ENCODE data around the gene HECTD4. TPM values are rescaled to one million over a fixed set of nuclear protein-coding genes. Genes with fewer than 3 reads are reported as not detected.

HECTD4 gene
- total and polyA plus RNA-seq, 9 of the 15 experiments (the other 6 are each of a cell fraction or from before 2014, with no cell fraction given): 3.5 to 33.3 (median 13.5) TPM

DNA sequence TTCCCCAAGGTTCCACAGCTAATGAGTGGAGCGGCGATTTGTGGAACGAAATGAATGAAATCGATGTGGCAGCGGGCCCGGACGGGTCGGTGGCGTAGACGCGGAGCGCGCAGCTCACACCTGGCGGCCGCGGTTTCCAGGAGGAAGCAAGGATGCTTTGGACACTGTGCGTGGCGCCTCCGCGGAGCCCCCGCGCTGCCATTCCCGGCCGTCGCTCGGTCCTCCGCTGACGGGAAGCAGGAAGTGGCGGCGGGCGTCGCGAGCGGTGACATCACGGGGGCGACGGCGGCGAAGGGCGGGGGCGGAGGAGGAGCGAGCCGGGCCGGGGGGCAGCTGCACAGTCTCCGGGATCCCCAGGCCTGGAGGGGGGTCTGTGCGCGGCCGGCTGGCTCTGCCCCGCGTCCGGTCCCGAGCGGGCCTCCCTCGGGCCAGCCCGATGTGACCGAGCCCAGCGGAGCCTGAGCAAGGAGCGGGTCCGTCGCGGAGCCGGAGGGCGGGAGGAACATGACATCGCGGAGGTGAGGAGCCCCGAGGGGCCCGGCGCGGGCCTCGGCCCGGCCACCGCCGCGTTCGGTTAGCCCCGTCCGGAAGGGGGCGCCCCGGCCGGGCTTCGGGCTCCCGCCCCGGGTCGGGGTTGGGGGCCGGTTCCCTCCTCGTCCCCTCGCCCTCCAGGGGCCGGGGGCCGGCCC is 36.5 kb upstream of the HECTD4 start, which contains the start of gene PTPN11 (continued):
- TF ChIP-seq SIN3B (IDR thresholded peaks at IDR 0.05; ENCODE audit: low read depth): peak; percentile 89
- TF ChIP-seq ATF1 (CRISPR knock-in tag; IDR thresholded peaks at IDR 0.05): peak; percentile 98
- TF ChIP-seq ATF1 (tag; IDR thresholded peaks at IDR 0.05): peak; percentile 100
- TF ChIP-seq, protein P1, sequence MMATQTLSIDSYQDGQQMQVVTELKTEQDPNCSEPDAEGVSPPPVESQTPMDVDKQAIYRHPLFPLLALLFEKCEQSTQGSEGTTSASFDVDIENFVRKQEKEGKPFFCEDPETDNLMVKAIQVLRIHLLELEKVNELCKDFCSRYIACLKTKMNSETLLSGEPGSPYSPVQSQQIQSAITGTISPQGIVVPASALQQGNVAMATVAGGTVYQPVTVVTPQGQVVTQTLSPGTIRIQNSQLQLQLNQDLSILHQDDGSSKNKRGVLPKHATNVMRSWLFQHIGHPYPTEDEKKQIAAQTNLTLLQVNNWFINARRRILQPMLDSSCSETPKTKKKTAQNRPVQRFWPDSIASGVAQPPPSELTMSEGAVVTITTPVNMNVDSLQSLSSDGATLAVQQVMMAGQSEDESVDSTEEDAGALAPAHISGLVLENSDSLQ (IDR thresholded peaks at IDR 0.05): peak; percentile 20; the same call in 1 of the 2 replicates
- peak; percentile 90 for TF ChIP-seq PCBP1 (IDR thresholded peaks at IDR 0.05; ENCODE audit: low read depth, low read length, poor library complexity, severe bottlenecking)
- TF ChIP-seq, protein P2, sequence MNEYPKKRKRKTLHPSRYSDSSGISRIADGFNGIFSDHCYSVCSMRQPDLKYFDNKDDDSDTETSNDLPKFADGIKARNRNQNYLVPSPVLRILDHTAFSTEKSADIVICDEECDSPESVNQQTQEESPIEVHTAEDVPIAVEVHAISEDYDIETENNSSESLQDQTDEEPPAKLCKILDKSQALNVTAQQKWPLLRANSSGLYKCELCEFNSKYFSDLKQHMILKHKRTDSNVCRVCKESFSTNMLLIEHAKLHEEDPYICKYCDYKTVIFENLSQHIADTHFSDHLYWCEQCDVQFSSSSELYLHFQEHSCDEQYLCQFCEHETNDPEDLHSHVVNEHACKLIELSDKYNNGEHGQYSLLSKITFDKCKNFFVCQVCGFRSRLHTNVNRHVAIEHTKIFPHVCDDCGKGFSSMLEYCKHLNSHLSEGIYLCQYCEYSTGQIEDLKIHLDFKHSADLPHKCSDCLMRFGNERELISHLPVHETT (CRISPR knock-in tag; conservative IDR thresholded peaks at IDR 0.05 in 1 of 2, IDR thresholded peaks at IDR 0.05 in 1 of 2): peak in 1 of 2 experiments; percentile 93; a peak in 2 of 4 replicates
- TF ChIP-seq LCOR (CRISPR knock-in tag; IDR thresholded peaks at IDR 0.05): peak; percentile 40; the same call in 1 of the 2 replicates
- TF ChIP-seq, protein P3, sequence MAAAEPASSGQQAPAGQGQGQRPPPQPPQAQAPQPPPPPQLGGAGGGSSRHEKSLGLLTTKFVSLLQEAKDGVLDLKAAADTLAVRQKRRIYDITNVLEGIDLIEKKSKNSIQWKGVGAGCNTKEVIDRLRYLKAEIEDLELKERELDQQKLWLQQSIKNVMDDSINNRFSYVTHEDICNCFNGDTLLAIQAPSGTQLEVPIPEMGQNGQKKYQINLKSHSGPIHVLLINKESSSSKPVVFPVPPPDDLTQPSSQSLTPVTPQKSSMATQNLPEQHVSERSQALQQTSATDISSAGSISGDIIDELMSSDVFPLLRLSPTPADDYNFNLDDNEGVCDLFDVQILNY (CRISPR knock-in tag; IDR thresholded peaks at IDR 0.05): no peak
- peak; percentile 93 for TF ChIP-seq POLR2AphosphoS5 (IDR thresholded peaks at IDR 0.05; ENCODE audit: control insufficient read depth, insufficient read depth, low read depth, low read length)
- TF ChIP-seq, protein P4, sequence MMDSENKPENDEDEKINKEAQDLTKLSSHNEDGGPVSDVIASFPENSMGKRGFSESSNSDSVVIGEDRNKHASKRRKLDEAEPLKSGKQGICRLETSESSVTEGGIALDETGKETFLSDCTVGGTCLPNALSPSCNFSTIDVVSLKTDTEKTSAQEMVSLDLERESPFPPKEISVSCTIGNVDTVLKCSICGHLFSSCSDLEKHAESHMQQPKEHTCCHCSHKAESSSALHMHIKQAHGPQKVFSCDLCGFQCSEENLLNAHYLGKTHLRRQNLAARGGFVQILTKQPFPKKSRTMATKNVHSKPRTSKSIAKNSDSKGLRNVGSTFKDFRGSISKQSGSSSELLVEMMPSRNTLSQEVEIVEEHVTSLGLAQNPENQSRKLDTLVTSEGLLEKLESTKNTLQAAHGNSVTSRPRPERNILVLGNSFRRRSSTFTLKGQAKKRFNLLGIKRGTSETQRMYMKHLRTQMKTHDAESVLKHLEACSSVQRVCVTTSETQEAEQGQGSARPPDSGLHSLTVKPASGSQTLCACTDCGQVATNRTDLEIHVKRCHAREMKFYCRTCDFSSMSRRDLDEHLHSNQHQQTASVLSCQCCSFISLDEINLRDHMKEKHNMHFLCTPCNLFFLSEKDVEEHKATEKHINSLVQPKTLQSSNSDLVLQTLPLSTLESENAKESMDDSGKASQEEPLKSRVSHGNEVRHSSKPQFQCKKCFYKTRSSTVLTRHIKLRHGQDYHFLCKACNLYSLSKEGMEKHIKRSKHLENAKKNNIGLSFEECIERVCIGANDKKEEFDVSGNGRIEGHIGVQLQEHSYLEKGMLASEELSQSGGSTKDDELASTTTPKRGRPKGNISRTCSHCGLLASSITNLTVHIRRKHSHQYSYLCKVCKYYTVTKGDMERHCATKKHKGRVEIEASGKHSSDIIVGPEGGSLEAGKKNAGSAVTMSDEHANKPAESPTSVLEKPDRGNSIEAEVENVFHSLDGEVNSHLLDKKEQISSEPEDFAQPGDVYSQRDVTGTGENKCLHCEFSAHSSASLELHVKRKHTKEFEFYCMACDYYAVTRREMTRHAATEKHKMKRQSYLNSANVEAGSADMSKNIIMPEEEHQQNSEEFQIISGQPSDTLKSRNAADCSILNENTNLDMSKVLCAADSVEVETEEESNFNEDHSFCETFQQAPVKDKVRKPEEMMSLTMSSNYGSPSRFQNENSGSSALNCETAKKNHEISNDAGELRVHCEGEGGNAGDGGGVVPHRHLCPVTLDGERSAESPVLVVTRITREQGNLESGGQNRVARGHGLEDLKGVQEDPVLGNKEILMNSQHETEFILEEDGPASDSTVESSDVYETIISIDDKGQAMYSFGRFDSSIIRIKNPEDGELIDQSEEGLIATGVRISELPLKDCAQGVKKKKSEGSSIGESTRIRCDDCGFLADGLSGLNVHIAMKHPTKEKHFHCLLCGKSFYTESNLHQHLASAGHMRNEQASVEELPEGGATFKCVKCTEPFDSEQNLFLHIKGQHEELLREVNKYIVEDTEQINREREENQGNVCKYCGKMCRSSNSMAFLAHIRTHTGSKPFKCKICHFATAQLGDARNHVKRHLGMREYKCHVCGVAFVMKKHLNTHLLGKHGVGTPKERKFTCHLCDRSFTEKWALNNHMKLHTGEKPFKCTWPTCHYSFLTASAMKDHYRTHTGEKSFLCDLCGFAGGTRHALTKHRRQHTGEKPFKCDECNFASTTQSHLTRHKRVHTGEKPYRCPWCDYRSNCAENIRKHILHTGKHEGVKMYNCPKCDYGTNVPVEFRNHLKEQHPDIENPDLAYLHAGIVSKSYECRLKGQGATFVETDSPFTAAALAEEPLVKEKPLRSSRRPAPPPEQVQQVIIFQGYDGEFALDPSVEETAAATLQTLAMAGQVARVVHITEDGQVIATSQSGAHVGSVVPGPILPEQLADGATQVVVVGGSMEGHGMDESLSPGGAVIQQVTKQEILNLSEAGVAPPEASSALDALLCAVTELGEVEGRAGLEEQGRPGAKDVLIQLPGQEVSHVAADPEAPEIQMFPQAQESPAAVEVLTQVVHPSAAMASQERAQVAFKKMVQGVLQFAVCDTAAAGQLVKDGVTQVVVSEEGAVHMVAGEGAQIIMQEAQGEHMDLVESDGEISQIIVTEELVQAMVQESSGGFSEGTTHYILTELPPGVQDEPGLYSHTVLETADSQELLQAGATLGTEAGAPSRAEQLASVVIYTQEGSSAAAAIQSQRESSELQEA (IDR thresholded peaks at IDR 0.05; ENCODE audit: low read depth): no peak
- TF ChIP-seq NRF1 (conservative IDR thresholded peaks at IDR 0.05 in 1 of 2, IDR thresholded peaks at IDR 0.05 in 1 of 2): peak; percentile 31 to 51; a peak in 2 of 4 replicates
- TF ChIP-seq HNRNPK (IDR thresholded peaks at IDR 0.05; ENCODE audit: low read depth, low read length, poor library complexity, severe bottlenecking): peak; percentile 43
- 0 out of 2 replicates have a peak, but pooled peaks have one; percentile 35 for TF ChIP-seq GTF2A2 (tag; IDR thresholded peaks at IDR 0.05)
- TF ChIP-seq CAMTA2 (CRISPR knock-in tag; conservative IDR thresholded peaks at IDR 0.05): 0 out of 2 replicates have a peak, but pooled peaks have one; percentile 6
- peak; percentile 22 for TF ChIP-seq RBM25 (IDR thresholded peaks at IDR 0.05; ENCODE audit: low read depth, low read length, severe bottlenecking)
- peak; percentile 99 for TF ChIP-seq CREM (IDR thresholded peaks at IDR 0.05; ENCODE audit: low read depth)

Measured in K562 (cell line).